HEK293T (cell line): ENCODE measurements around the gene KCNAB2.

Experiments
- CTCF ChIA-PET: fragments of 350-600 bp; formaldehyde crosslinking; extraction: SDS; loops from one replicate; lab custom pipeline; 2021; ENCODE audit warnings: antibody characterized with exemption, inconsistent platforms; lab: Yijun Ruan, JAX
- POLR2A ChIA-PET: fragments of 350-600 bp; formaldehyde crosslinking; extraction: SDS; loops from one replicate; lab custom pipeline; 2020; ENCODE audit warnings: antibody characterized with exemption, inconsistent platforms; lab: Yijun Ruan, JAX
- DNase-seq: peaks from one replicate; pipeline ENCODE4 v3.0.0; 2012; ENCODE audit warnings: mixed read lengths; ENCODE audit errors: extremely low spot score
- ARNT ChIP-seq: fragments of 450-650 bp; IDR thresholded peaks from 2 replicates; pipeline ENCODE4 v1.6.1; 2017; ENCODE audit warnings: mild to moderate bottlenecking
- BHLHE40 ChIP-seq: fragments of 450-650 bp; IDR thresholded peaks from 2 replicates; pipeline ENCODE4 v1.6.1; 2016; ENCODE audit warnings: mild to moderate bottlenecking, moderate library complexity, borderline replicate concordance
- CTBP1 ChIP-seq: fragments of 450-650 bp; IDR thresholded peaks from 2 replicates; pipeline ENCODE4 v1.6.1; 2016; ENCODE audit warnings: borderline replicate concordance
- ELF4 ChIP-seq: fragments of 450-650 bp; IDR thresholded peaks from 2 replicates; pipeline ENCODE4 v1.6.1; 2017; ENCODE audit warnings: antibody characterized with exemption
- FOXA1 ChIP-seq: fragments of 450-650 bp; IDR thresholded peaks from 2 replicates; pipeline ENCODE4 v1.6.1; 2016; ENCODE audit warnings: mild to moderate bottlenecking
- FOXK2 ChIP-seq: fragments of 450-650 bp; IDR thresholded peaks from 2 replicates; pipeline ENCODE4 v1.6.1; 2016; ENCODE audit warnings: mild to moderate bottlenecking
- FOXM1 ChIP-seq: fragments of 450-650 bp; IDR thresholded peaks from 2 replicates; pipeline ENCODE4 v1.6.1; 2017; ENCODE audit warnings: mild to moderate bottlenecking, borderline replicate concordance
- HDGF ChIP-seq: fragments of 450-650 bp; IDR thresholded peaks from 2 replicates; pipeline ENCODE4 v1.6.1; 2017; ENCODE audit warnings: antibody characterized with exemption, borderline replicate concordance
- L3MBTL2 ChIP-seq: fragments of 450-650 bp; conservative IDR thresholded peaks from 2 replicates; pipeline ENCODE4 v1.6.1; 2016; ENCODE audit warnings: mild to moderate bottlenecking
- LEF1 ChIP-seq: fragments of 450-650 bp; IDR thresholded peaks from 2 replicates; pipeline ENCODE4 v1.6.1; 2017; ENCODE audit warnings: mild to moderate bottlenecking, borderline replicate concordance
- NFRKB ChIP-seq: fragments of 450-650 bp; IDR thresholded peaks from 2 replicates; pipeline ENCODE4 v1.6.1; 2016; ENCODE audit warnings: mild to moderate bottlenecking, moderate library complexity
- PKNOX1 ChIP-seq: fragments of 450-650 bp; IDR thresholded peaks from 2 replicates; pipeline ENCODE4 v1.6.1; 2016
- SP1 ChIP-seq: fragments of 450-650 bp; IDR thresholded peaks from 2 replicates; pipeline ENCODE4 v1.6.1; 2017
- SUZ12 ChIP-seq: fragments of 450-650 bp; IDR thresholded peaks from 2 replicates; pipeline ENCODE4 v1.6.1; 2016; ENCODE audit warnings: mild to moderate bottlenecking
- TARDBP ChIP-seq: fragments of 450-650 bp; IDR thresholded peaks from 2 replicates; pipeline ENCODE4 v1.6.1; 2016
- ZNF384 ChIP-seq: fragments of 450-650 bp; IDR thresholded peaks from 2 replicates; pipeline ENCODE4 v1.6.1; 2016

KCNAB2 gene

GRCh38 chr1:6145396-6145750 is 99.7 kb downstream of the KCNAB2 start:
- no peak for DNase-seq
- CTCF ChIA-PET: interaction anchor here (1.6 kb wide), 1 partner anchor 59 kb away, joined by 3 read pairs; no protein-coding TSS in a partner anchor
- TF ChIP-seq FOXA1 (no peak), PKNOX1 (no peak), SP1 (no peak), LEF1 (no peak), HDGF (no peak), FOXM1 (no peak), FOXK2 (no peak), L3MBTL2 (no peak)
- POLR2A ChIA-PET: no interaction called here

DNA sequence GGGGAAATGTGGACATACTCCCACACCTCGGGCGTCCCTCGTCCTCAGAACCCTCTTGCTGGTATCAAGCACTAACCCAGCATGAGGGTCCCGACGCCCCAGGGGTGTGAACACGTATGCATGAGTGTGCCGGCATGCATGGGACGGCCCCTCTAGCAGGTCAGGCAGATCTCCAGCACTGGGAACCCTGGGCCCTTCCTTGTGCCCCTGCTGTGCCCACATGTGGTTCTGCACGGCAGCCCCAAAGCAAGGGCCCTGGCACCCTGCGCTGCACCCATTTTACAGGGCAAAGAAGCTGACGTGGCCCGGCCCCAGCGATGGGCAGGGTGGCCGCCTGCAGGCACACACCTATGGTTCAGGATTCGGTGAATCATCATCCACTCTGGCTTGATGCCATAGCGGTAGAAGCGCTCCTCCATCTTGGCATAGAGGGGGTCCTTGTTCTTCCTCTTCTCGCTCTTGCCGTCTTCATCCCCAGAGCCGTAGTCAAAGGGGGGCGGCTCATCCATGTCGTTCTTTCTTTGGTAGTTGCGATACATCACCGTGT is 100.2 kb downstream of the KCNAB2 start:
- CTCF ChIA-PET: interaction anchor here (1.6 kb wide), 1 partner anchor 59 kb away, joined by 3 read pairs; no protein-coding TSS in a partner anchor
- no peak for DNase-seq
- TF ChIP-seq ARNT (no peak), FOXM1 (no peak), ZNF384 (no peak), NFRKB (no peak), L3MBTL2 (no peak), TARDBP (no peak)
- POLR2A ChIA-PET: no interaction called here

DNA sequence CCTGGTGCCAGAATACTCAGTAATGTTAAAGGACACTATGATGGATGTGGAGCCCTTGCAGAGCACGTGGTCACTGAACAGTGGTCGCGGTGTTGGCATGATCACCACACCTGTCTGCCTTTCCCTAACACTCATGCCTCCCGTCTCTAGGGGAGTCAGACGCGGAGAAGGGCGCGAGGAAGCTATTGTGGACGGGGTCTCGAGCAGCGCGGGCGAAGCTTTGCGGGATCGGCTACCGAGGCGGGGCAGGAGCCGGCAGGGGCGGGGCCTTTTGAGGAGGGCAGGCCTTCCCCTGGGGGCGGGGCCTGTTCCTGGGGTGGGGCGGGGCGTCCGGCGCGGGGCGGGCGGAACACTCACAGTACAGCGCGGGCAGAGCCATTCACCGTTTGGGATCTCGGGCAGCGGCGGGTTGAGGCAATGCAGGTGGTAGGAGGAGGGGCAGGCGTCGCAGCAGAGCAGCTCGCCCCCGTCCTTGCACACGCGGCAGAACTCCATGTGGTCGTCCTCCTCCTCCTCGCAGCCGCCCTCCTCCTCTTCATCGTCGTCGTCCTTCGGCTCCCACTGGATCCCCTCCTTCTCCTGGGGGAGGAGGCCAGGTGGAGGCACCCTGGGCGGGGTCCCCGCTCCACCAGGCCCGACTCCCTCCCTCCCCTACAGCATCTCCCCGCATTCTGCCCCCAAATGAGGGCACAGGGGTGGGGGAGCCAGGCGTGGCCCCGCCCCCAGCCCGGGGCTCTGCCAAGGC is 103.0 kb downstream of the KCNAB2 start:
- POLR2A ChIA-PET: interaction anchor here (0.8 kb wide), 1 partner anchor 9 kb away, joined by 4 read pairs; no protein-coding TSS in a partner anchor
- TF ChIP-seq L3MBTL2: peak; percentile 76
- TF ChIP-seq TARDBP: no peak
- TF ChIP-seq FOXM1: no peak
- no peak for TF ChIP-seq SP1
- TF ChIP-seq LEF1: no peak
- TF ChIP-seq PKNOX1: no peak
- TF ChIP-seq ZNF384: no peak
- TF ChIP-seq SUZ12: no peak
- TF ChIP-seq BHLHE40: no peak
- CTCF ChIA-PET: interaction anchor here (0.5 kb wide), 1 partner anchor 43 kb away, joined by 3 read pairs; no protein-coding TSS in a partner anchor
- DNase-seq: peak; percentile 97

GRCh38 chr1:6149597-6149996 is 103.9 kb downstream of the KCNAB2 start:
- DNase-seq: no peak
- ChIA-PET POLR2A (no interaction called here), CTCF (no interaction called here)
- TF ChIP-seq FOXK2 (no peak), FOXA1 (no peak), BHLHE40 (no peak), ELF4 (no peak), ARNT (no peak), FOXM1 (no peak), NFRKB (no peak), ZNF384 (no peak), LEF1 (no peak)

GRCh38 chr1:6150006-6150938 is 104.6 kb downstream of the KCNAB2 start:
- TF ChIP-seq PKNOX1 (peak; percentile 17; the same call in 1 of the 2 replicates), CTBP1 (0 out of 2 replicates have a peak, but pooled peaks have one; percentile 40), TARDBP (0 out of 2 replicates have a peak, but pooled peaks have one; percentile 34), ARNT (no peak)
- no peak for DNase-seq
- CTCF ChIA-PET: no interaction called here

More at GRCh38 chr1:6150006-6150938, 104.6 kb downstream of the KCNAB2 start:
- POLR2A ChIA-PET: no interaction called here
